Erythroblast (primary cell): ENCODE results near the gene IFNA5.

Experiments used
- GATA1 ChIP-seq: IDR thresholded peaks from 2 replicates; pipeline ENCODE4 v1.6.1; 2011; ENCODE audit warnings: low read depth, mild to moderate bottlenecking, control low read depth, low read length, moderate library complexity
- POLR2A ChIP-seq: IDR thresholded peaks from 2 replicates; pipeline ENCODE4 v1.6.1; 2011; ENCODE audit warnings: mild to moderate bottlenecking, low read length

DNA sequence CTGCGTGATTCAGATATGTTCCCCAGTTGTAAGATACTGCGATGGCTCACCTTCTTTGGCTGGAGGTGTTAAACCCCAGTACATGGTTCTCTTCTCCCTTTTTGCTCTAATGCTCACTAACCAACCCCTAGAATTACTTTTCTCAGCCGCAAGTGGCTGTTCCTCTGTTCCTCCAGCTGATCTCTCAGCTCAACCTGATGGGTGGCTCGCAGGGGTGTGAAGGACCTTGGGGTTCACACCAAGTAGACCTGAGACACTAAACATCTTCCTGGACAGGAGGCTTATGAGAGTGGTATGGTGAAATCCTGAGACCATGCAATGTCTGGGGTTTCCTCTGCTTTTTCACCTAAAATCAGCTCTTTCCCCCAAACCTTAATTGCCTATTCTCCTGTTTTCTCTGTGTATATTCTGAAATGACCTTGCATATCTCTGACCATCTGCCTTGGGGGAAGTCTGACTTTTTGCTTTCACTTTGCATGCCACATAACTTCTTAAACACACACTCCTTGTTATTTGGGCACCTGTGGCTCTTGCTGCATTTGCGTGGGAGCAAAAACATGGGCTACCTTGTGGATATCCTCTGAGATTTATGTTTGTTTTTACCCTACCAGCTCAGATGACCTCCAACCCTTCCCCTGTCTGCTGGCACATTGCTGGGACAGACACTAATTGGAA, 49.4 kb downstream of the IFNA5 start:
- no peak for TF ChIP-seq POLR2A
- no peak for TF ChIP-seq GATA1
